ENCODE measurements around the gene ISOC2.

ISOC2 gene

DNA sequence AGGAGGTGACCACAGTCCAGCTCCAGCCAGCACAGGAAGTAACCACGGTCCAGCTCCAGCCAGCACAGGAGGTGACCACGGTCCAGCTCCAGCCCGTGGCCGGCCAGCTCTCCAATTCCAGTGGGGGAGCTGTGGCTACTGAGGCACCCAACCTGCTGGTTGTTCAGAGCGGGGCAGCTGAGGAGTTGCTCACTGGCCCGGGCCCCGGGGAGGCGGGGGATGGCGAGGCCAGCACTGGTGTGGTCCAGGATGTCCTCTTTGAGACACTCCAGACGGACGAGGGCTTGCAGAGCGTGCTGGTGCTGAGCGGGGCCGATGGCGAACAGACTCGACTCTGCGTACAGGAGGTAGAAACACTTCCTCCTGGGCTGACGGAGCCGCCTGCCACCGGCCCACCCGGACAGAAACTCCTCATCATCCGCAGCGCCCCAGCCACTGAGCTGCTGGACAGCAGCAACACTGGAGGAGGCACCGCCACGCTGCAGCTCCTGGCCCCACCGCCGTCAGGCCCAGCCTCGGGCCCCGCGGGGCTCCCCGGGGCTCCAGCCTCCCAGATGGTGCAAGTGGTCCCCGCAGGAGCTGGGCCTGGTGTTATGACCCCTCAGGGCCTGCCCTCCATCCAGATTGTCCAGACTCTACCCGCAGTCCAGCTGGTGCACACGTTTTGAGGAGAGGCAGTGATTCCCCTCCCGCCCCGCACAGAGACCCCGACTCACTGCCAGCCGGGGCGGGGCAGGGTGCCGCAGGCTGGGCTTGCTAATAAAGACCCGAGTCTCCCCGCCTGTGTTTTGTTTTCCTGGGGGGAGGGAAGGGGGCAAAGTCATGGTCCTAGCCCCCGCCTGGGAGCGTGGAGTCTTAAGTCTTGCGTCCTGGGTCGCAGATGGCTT, 22.5 kb upstream of the ISOC2 start:
- H3K27ac ChIP-seq (ENCODE audit: insufficient read depth, low read length, poor library complexity, severe bottlenecking): peak overlapping the region; percentile 58
- H3K4me1 ChIP-seq (ENCODE audit: control insufficient read depth, insufficient read depth, low read length, poor library complexity, severe bottlenecking): peaks cover 19% of the 10 kb centered on the region
- H3K27me3 ChIP-seq (replicated peaks; ENCODE audit: control insufficient read depth, insufficient read depth, low read length, poor library complexity, severe bottlenecking): no peaks in the 10 kb centered on the region
- no peaks in the 10 kb centered on the region for H3K9me3 ChIP-seq (ENCODE audit: control insufficient read depth, low read length)
- H3K36me3 ChIP-seq (ENCODE audit: control insufficient read depth, insufficient read depth, low read length): peaks cover 19% of the 10 kb centered on the region
- H3K4me3 ChIP-seq (ENCODE audit: insufficient read depth, low read depth, low read length, poor library complexity, severe bottlenecking): peak overlapping the region; percentile 75
- no peak for DNase-seq

DNA sequence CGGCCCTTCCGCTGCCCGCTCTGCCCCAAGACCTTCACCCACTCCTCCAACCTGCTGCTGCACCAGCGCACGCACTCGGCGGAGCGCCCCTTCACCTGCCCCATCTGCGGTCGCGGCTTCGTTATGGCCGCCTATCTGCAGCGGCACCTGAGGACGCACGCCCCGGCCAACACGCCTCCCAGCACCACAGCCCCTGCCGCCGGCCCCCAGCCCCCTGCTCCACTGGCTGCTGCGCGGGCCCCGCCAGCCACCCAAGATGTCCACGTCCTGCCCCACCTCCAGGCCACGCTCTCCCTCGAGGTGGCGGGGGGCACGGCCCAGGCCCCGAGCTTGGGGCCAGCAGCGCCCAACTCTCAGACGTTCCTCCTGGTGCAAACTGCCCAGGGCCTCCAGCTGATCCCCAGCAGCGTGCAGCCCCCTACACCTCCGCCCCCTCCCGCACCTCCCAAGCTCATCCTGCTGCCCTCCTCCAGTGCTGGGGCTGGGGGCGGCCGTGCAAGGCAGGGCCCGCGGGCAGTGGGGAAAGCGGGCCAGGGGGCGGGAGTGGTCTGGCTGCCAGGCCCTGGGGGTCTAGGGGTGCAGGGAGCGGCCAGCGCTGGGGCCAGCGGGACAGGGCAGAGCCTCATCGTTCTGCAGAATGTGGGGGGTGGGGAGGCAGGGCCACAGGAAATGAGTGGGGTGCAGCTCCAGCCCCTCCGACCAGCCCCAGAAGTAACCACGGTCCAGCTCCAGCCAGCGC, 21.7 kb upstream of the ISOC2 start:
- Histone ChIP-seq H3K36me3 (ENCODE audit: control insufficient read depth, insufficient read depth, low read length) (peaks cover 19% of the 10 kb centered on the region), H3K27ac (ENCODE audit: insufficient read depth, low read length, poor library complexity, severe bottlenecking) (no peak overlapping the region), H3K4me3 (ENCODE audit: insufficient read depth, low read depth, low read length, poor library complexity, severe bottlenecking) (no peak overlapping the region), H3K9me3 (ENCODE audit: control insufficient read depth, low read length) (no peaks in the 10 kb centered on the region), H3K4me1 (ENCODE audit: control insufficient read depth, insufficient read depth, low read length, poor library complexity, severe bottlenecking) (peaks cover 19% of the 10 kb centered on the region), H3K27me3 (replicated peaks; ENCODE audit: control insufficient read depth, insufficient read depth, low read length, poor library complexity, severe bottlenecking) (no peaks in the 10 kb centered on the region)
- DNase-seq: no peak

DNA sequence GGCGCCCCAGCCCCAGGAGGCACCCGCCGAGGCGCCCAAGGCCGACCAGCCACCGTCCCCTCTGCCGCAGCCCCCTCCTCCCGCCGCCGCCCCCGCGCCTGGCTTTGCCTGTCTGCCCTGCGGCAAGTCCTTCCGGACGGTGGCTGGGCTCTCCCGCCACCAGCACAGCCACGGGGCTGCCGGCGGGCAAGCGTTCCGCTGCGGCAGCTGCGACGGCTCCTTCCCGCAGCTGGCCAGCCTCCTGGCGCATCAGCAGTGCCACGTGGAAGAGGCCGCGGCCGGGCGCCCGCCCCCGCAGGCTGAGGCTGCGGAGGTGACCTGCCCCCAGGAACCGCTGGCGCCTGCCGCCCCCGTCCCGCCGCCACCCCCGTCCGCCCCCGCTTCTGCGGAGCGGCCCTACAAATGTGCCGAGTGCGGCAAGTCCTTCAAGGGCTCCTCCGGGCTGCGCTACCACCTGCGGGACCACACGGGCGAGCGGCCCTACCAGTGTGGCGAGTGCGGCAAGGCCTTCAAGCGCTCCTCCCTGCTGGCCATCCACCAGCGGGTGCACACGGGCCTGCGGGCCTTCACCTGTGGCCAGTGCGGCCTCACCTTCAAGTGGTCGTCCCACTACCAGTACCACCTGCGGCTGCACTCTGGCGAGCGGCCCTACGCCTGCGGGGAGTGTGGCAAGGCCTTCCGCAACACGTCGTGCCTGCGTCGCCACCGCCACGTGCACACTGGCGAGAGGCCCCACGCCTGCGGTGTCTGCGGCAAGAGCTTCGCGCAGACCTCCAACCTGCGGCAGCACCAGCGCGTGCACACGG, 20.9 kb upstream of the ISOC2 start:
- DNase-seq: no peak
- Histone ChIP-seq H3K9me3 (ENCODE audit: control insufficient read depth, low read length) (no peaks in the 10 kb centered on the region), H3K27ac (ENCODE audit: insufficient read depth, low read length, poor library complexity, severe bottlenecking) (no peak overlapping the region), H3K27me3 (replicated peaks; ENCODE audit: control insufficient read depth, insufficient read depth, low read length, poor library complexity, severe bottlenecking) (no peaks in the 10 kb centered on the region), H3K4me1 (ENCODE audit: control insufficient read depth, insufficient read depth, low read length, poor library complexity, severe bottlenecking) (peaks cover 22% of the 10 kb centered on the region), H3K4me3 (ENCODE audit: insufficient read depth, low read depth, low read length, poor library complexity, severe bottlenecking) (no peak overlapping the region), H3K36me3 (ENCODE audit: control insufficient read depth, insufficient read depth, low read length) (peaks cover 19% of the 10 kb centered on the region)

DNA sequence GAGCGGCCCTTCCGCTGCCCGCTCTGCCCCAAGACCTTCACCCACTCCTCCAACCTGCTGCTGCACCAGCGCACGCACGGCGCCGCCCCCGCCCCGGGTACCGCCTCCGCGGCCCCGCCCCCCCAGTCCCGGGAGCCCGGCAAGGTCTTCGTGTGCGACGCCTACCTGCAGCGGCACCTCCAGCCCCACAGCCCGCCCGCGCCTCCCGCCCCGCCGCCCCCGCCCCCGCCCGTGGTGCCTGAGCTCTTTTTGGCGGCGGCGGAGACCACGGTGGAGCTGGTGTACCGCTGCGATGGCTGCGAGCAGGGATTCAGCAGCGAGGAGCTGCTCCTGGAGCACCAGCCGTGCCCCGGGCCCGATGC, 20.3 kb upstream of the ISOC2 start:
- Histone ChIP-seq H3K4me3 (ENCODE audit: insufficient read depth, low read depth, low read length, poor library complexity, severe bottlenecking) (no peak overlapping the region), H3K4me1 (ENCODE audit: control insufficient read depth, insufficient read depth, low read length, poor library complexity, severe bottlenecking) (peaks cover 27% of the 10 kb centered on the region), H3K36me3 (ENCODE audit: control insufficient read depth, insufficient read depth, low read length) (peaks cover 19% of the 10 kb centered on the region), H3K27ac (ENCODE audit: insufficient read depth, low read length, poor library complexity, severe bottlenecking) (no peak overlapping the region), H3K9me3 (ENCODE audit: control insufficient read depth, low read length) (no peaks in the 10 kb centered on the region), H3K27me3 (replicated peaks; ENCODE audit: control insufficient read depth, insufficient read depth, low read length, poor library complexity, severe bottlenecking) (no peaks in the 10 kb centered on the region)
- DNase-seq: no peak

DNA sequence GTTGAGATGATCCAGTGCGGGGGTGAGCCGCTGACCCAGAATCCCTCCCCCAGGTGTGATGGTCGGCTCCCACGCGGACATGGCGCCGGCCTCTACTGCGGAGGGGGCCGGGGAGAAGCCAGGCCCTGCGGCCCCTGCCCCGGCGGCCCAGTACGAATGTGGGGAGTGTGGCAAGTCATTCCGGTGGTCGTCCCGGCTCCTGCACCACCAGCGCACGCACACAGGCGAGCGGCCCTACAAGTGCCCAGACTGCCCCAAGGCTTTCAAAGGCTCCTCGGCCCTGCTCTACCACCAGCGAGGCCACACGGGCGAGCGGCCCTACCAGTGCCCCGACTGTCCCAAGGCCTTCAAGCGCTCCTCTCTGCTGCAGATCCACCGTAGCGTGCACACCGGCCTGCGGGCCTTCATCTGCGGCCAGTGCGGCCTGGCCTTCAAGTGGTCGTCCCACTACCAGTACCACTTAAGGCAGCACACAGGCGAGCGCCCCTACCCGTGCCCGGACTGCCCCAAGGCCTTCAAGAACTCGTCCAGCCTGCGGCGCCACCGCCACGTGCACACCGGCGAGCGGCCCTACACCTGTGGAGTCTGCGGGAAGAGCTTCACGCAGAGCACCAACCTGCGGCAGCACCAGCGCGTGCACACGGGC, 19.8 kb upstream of the ISOC2 start:
- DNase-seq: no peak
- Histone ChIP-seq H3K9me3 (ENCODE audit: control insufficient read depth, low read length) (no peaks in the 10 kb centered on the region), H3K36me3 (ENCODE audit: control insufficient read depth, insufficient read depth, low read length) (peaks cover 19% of the 10 kb centered on the region), H3K27me3 (replicated peaks; ENCODE audit: control insufficient read depth, insufficient read depth, low read length, poor library complexity, severe bottlenecking) (no peaks in the 10 kb centered on the region), H3K4me1 (ENCODE audit: control insufficient read depth, insufficient read depth, low read length, poor library complexity, severe bottlenecking) (peaks cover 27% of the 10 kb centered on the region), H3K4me3 (ENCODE audit: insufficient read depth, low read depth, low read length, poor library complexity, severe bottlenecking) (no peak overlapping the region), H3K27ac (ENCODE audit: insufficient read depth, low read length, poor library complexity, severe bottlenecking) (no peak overlapping the region)

DNA sequence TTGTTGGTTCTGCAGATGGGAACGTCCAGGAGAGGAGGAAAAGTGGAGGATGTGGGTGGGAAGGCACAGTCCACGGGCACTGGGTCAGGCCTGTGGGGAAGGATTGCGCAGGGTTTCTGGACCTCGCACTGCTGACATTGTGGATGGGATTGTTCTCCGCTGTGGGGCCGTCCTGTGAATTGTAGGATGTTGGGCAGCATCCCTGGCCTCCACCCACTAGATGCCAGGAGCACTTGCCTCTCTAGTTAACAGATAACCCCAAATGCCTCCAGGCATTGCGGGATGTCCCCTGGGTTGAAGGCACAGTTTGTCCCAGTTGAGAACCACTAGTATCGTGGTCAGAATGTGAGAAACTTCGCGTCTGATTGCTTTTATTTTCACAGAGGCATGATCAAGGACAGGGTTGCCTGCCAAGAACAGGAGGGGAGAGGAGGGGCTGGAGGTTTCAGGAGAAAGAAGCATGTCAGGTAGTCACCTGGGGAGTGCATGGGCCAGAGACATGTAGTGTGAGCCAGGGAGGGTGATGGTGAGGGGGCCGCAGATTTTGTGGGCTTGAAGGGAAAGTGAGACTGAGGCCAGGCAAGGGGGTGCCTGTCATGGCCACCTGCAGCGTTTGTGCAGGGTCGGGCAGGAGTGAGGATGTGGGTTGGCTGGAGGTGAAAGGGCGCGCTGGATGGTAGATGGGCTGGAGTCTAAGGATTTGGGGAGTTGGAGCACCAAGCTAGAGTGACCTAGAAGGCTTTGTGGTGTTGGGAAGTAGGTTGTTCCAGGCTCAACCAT, 18.2 kb upstream of the ISOC2 start:
- Histone ChIP-seq H3K27ac (ENCODE audit: insufficient read depth, low read length, poor library complexity, severe bottlenecking) (no peak overlapping the region), H3K27me3 (replicated peaks; ENCODE audit: control insufficient read depth, insufficient read depth, low read length, poor library complexity, severe bottlenecking) (no peaks in the 10 kb centered on the region), H3K9me3 (ENCODE audit: control insufficient read depth, low read length) (no peaks in the 10 kb centered on the region), H3K4me3 (ENCODE audit: insufficient read depth, low read depth, low read length, poor library complexity, severe bottlenecking) (no peak overlapping the region), H3K36me3 (ENCODE audit: control insufficient read depth, insufficient read depth, low read length) (peaks cover 19% of the 10 kb centered on the region), H3K4me1 (ENCODE audit: control insufficient read depth, insufficient read depth, low read length, poor library complexity, severe bottlenecking) (peaks cover 23% of the 10 kb centered on the region)
- DNase-seq: no peak

DNA sequence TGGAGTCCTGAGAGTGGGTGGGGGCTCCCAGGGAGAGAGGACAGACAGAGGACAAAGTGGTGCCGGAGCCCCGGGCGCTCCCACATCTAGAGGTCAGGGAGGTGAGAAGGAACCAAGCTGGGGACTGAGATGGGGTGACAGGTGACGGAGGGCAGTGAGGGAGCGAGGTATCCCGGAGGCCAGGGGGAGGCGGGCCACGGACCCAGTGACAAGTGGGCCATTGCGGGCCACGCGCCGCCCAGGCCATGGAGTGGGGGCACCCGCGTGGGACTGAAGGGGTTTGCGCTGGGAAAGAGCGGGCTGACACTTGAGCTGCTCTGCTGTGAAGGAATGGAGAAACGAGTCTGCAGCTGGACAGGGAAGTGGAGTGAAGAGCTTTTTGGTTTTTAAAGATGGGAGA, 17.6 kb upstream of the ISOC2 start:
- no peak for DNase-seq
- no peaks in the 10 kb centered on the region for H3K27me3 ChIP-seq (replicated peaks; ENCODE audit: control insufficient read depth, insufficient read depth, low read length, poor library complexity, severe bottlenecking)
- peaks cover 17% of the 10 kb centered on the region for H3K4me1 ChIP-seq (ENCODE audit: control insufficient read depth, insufficient read depth, low read length, poor library complexity, severe bottlenecking)
- H3K9me3 ChIP-seq (ENCODE audit: control insufficient read depth, low read length): no peaks in the 10 kb centered on the region
- peaks cover 19% of the 10 kb centered on the region for H3K36me3 ChIP-seq (ENCODE audit: control insufficient read depth, insufficient read depth, low read length)
- H3K27ac ChIP-seq (ENCODE audit: insufficient read depth, low read length, poor library complexity, severe bottlenecking): no peak overlapping the region
- no peak overlapping the region for H3K4me3 ChIP-seq (ENCODE audit: insufficient read depth, low read depth, low read length, poor library complexity, severe bottlenecking)

DNA sequence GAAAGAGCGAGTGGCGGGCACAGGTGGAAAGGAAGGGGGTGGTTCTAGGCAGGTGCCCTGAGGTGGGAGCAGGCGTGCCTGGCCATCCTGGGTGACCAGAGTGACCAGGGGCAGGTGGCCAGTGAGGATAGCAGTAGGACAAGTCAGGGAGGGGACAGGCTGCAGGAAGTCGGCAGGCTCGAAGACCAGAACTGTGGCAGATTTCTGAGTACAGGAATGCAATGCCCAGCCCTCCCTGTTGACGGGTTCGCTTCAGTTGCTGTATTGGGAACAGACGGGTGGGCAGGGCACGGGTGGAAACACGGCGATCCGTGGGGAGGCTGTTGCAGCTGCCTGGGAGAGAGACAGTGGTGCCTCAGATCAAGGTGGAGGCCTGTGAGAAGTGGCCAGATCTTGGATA, 16.9 kb upstream of the ISOC2 start:
- peaks cover 12% of the 10 kb centered on the region for H3K4me1 ChIP-seq (ENCODE audit: control insufficient read depth, insufficient read depth, low read length, poor library complexity, severe bottlenecking)
- peaks cover 18% of the 10 kb centered on the region for H3K36me3 ChIP-seq (ENCODE audit: control insufficient read depth, insufficient read depth, low read length)
- H3K27me3 ChIP-seq (replicated peaks; ENCODE audit: control insufficient read depth, insufficient read depth, low read length, poor library complexity, severe bottlenecking): no peaks in the 10 kb centered on the region
- no peak overlapping the region for H3K27ac ChIP-seq (ENCODE audit: insufficient read depth, low read length, poor library complexity, severe bottlenecking)
- no peak overlapping the region for H3K4me3 ChIP-seq (ENCODE audit: insufficient read depth, low read depth, low read length, poor library complexity, severe bottlenecking)
- no peak for DNase-seq
- no peaks in the 10 kb centered on the region for H3K9me3 ChIP-seq (ENCODE audit: control insufficient read depth, low read length)

DNA sequence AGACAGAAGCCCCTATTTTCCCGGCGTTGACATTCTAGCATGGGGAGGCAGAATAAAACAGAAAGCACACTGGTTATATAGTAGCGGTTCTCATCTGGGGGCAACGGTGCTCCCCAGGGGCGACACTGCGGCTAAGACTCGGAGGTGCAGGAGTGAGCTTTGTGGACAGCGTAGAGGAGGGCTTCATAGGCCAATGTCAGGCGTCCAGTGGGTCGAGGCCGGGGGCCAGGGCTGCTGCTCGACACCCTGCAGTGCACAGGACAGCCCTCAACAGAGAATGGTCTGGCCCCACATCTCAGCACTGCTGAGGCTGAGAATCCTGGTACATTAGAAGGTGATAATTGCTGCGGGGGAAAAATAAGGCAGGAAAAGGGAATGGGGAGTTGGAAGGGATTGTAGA, 16.5 kb upstream of the ISOC2 start:
- Histone ChIP-seq H3K27ac (ENCODE audit: insufficient read depth, low read length, poor library complexity, severe bottlenecking) (no peak overlapping the region), H3K36me3 (ENCODE audit: control insufficient read depth, insufficient read depth, low read length) (peaks cover 13% of the 10 kb centered on the region), H3K9me3 (ENCODE audit: control insufficient read depth, low read length) (no peaks in the 10 kb centered on the region), H3K4me1 (ENCODE audit: control insufficient read depth, insufficient read depth, low read length, poor library complexity, severe bottlenecking) (peaks cover 12% of the 10 kb centered on the region), H3K27me3 (replicated peaks; ENCODE audit: control insufficient read depth, insufficient read depth, low read length, poor library complexity, severe bottlenecking) (no peaks in the 10 kb centered on the region), H3K4me3 (ENCODE audit: insufficient read depth, low read depth, low read length, poor library complexity, severe bottlenecking) (no peak overlapping the region)
- no peak for DNase-seq
